Gastroesophageal sphincter (tissue), 4 donors: ENCODE results near the gene SMPD3. TPM values are rescaled to one million over a fixed set of nuclear protein-coding genes. Genes with fewer than 3 reads are reported as not detected.

Experiments used
- ATAC-seq: fragments of 150-250 bp; one replicate; pipeline ENCODE4 v1.9.1; 2016; ENCODE audit warnings: mild to moderate bottlenecking, moderate library complexity
- H3K27ac ChIP-seq, 4 donors: fragments of 200-600 bp; sonication (generic) in 3 of 4; 1 replicate in 3 of 4; 2 replicates in 1 of 4; pipeline ENCODE4 v1.5.1; 2016 to 2019
- H3K27me3 ChIP-seq: fragments of 200-600 bp; sonication (generic); one replicate; pipeline ENCODE4 v1.5.1; 2019
- H3K36me3 ChIP-seq, 2 donors: fragments of 200-600 bp; sonication (generic); one replicate each; pipeline ENCODE4 v1.5.1; 2019; ENCODE audit warnings: control low read depth in 1 of 2
- H3K4me1 ChIP-seq, 3 donors: fragments of 200-600 bp; sonication (generic); 1 replicate in 2 of 3; 2 replicates in 1 of 3; pipeline ENCODE4 v1.5.1; 2016 to 2019; ENCODE audit warnings: control low read depth in 2 of 3
- H3K4me3 ChIP-seq, 2 donors: fragments of 200-600 bp; sonication (generic); one replicate each; pipeline ENCODE4 v1.5.1; 2019; ENCODE audit warnings: mild to moderate bottlenecking in 1 of 2, moderate library complexity in 1 of 2
- H3K9me3 ChIP-seq, 3 donors: fragments of 200-600 bp; sonication (generic); one replicate each; pipeline ENCODE4 v1.5.1; 2017 to 2019; ENCODE audit warnings: control low read depth in 2 of 3
- EP300 ChIP-seq: sonication (generic); formaldehyde crosslinking; IDR thresholded peaks from one replicate; pipeline ENCODE4 v1.6.1; 2017; ENCODE audit warnings: antibody characterized with exemption, mild to moderate bottlenecking
- POLR2A ChIP-seq, 2 donors: fragments of 450-650 bp; IDR thresholded peaks; one replicate each; pipeline ENCODE4 v1.6.1; 2017; ENCODE audit warnings: antibody characterized with exemption in 2 of 2, mild to moderate bottlenecking in 2 of 2, moderate library complexity in 1 of 2
- POLR2AphosphoS5 ChIP-seq: sonication (generic); formaldehyde crosslinking; IDR thresholded peaks from one replicate; pipeline ENCODE4 v1.6.1; 2017; ENCODE audit warnings: antibody characterized with exemption
- WGBS, 2 donors: methylation state at CpG; one replicate each; pipeline ENCODE4 v1.1.5; 2018; ENCODE audit warnings: low coverage in 1 of 2; 5-methylcytosine and 5-hydroxymethylcytosine counted together
- total RNA-seq, 4 donors: library from RNA; depleted of rRNA; stranded (reverse); fragments of >200 nt; gene quantifications; one replicate each; pipeline ENCODE4 v1.1.0, GENCODE V29; 2016
- TF ChIP-seq, protein P1 (sequence below), 4 experiments: fragments of 200-600 bp in 2 of 4; fragments of 450-650 bp in 2 of 4; sonication (generic) in 1 of 4; IDR thresholded peaks; one replicate each; pipeline ENCODE4 v1.5.1; 2017 to 2019; ENCODE audit warnings: antibody characterized with exemption in 4 of 4, mild to moderate bottlenecking in 2 of 4, moderate library complexity in 2 of 4

Gene SMPD3
- total RNA-seq, 4 donors from 2014 or later, result 0.08 to 0.94 (median 0.77) TPM; not detected in 1

DNA sequence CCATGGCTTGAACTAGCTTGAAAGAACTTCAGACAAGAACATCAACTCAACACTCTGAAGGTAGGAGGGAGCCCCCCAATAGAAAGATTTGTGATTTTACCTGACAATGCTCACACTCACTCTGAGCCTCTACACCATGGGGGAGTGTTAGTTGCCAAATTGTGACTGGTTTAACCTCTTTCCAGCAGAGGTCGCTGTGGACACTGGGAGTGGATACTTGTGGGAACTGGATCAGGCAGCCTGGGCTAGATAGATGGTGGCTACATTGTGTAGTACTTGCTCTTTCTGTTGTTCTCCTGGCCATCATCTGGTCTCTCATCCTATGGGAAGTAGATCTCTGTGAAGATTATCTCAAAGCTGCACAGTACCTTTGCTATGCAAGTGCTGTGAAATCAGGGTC lies 2.9 kb downstream of the SMPD3 start:
- TF ChIP-seq EP300 (no peak), POLR2AphosphoS5 (no peak), POLR2A (IDR thresholded peaks at IDR 0.05) (no peak)
- TF ChIP-seq, protein P1, sequence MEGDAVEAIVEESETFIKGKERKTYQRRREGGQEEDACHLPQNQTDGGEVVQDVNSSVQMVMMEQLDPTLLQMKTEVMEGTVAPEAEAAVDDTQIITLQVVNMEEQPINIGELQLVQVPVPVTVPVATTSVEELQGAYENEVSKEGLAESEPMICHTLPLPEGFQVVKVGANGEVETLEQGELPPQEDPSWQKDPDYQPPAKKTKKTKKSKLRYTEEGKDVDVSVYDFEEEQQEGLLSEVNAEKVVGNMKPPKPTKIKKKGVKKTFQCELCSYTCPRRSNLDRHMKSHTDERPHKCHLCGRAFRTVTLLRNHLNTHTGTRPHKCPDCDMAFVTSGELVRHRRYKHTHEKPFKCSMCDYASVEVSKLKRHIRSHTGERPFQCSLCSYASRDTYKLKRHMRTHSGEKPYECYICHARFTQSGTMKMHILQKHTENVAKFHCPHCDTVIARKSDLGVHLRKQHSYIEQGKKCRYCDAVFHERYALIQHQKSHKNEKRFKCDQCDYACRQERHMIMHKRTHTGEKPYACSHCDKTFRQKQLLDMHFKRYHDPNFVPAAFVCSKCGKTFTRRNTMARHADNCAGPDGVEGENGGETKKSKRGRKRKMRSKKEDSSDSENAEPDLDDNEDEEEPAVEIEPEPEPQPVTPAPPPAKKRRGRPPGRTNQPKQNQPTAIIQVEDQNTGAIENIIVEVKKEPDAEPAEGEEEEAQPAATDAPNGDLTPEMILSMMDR (IDR thresholded peaks at IDR 0.05), result no peak
- Histone ChIP-seq H3K36me3 (no peaks in the 10 kb centered on the region), H3K4me3 (no peak overlapping the region), H3K9me3 (no peaks in the 10 kb centered on the region), H3K27me3 (peaks cover 40% of the 10 kb centered on the region), H3K27ac (no peak overlapping the region), H3K4me1 (peaks cover 2 to 31% (median 19%) of the 10 kb centered on the region in 3 donors)
- ATAC-seq, result no peak
- whole genome bisulfite sequencing, 2 donors, result 0% methylated on average over 1 of the region's 1 CpG

DNA sequence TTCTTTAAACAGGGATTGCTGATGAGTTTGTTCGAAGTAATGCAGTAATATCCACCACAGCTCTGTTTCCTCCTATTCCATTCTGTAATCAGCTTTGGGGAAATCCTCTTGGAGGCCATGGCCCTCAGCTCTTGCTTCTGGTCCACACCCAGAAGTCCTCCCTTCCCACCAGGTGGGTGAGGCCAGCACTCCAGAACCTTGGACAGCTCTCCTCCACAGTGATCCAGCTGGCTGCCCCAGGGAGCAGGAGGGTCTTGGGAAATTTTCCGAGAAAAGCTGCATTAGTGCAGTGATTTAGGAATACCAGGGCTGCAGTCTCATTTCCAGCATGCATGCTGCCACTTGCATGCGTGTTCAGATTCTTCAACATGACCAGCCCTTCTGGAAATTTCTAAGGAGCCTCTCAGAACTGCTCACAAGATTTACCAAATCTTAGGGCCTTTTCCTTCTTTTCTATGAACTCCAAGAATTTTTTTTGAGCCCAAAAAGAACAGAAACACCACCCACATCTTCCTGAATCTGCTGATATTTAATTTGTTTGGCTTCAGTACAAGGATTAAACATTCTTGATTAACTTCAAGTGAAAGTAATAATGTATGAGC lies 4.2 kb downstream of the SMPD3 start:
- TF ChIP-seq, protein P1 (IDR thresholded peaks at IDR 0.05), result no peak
- TF ChIP-seq POLR2AphosphoS5, result no peak
- Histone ChIP-seq H3K4me1 (peaks cover 2 to 30% (median 19%) of the 10 kb centered on the region in 3 donors), H3K27ac (no peak overlapping the region), H3K27me3 (peaks cover 53% of the 10 kb centered on the region), H3K4me3 (no peak overlapping the region), H3K36me3 (no peaks in the 10 kb centered on the region), H3K9me3 (no peaks in the 10 kb centered on the region)
- ATAC-seq, result no peak
- WGBS, 2 donors, result 14 to 50% methylated on average over 1 to 3 of the region's 3 CpGs

DNA sequence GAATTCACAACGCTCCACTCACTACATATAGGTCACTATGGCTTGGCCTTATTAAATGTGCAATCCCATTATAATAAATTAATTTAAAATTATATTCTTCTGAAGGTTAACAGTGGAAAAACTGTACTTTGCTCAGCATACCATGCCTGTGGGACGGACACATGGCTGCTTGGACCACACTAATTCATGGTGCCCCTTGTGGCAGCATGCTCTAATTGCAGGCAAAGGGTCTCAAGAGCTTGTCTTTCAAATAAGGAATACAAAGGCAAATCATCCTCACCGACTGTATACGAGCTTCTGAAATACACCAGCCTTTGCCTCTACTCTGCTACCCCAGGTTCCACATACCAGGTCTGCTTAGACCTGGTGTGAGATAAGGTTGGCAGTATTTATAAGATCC lies 11.7 kb downstream of the SMPD3 start:
- 62 to 69% methylated on average over 4 of the region's 4 CpGs for WGBS, 2 donors

DNA sequence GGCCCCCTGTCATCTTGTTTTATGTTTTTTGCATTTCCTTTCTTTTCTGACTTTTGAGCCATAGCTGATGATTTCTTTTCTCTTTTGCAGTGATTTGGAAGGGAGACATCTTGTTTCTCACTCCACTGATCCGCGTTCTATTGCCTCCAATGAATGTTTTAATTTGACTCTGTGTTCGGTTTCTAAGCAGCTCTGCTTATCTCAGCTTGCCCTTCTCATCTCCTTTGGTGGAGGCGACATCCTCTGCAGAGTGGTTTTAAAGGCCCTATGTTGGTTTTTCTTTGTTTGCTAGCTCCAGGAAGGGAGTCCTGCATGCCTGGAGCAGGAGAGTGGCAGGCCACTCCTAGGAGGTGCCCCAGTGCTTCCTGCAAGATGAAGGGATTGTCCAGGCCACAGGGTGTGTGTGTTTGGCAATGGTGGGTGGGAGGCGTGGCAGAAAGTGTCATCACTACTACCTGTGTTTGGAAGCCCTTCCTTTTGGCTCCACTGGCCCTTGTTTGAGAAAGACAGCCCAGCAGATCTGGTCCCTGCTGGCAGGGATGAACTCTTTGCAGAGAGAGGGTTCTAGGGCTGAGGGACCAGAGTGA lies 13.6 kb downstream of the SMPD3 start:
- no peak overlapping the region for H3K27ac ChIP-seq
- no peak for ATAC-seq

More for the DNA sequence above, 11.7 kb downstream of the SMPD3 start:
- H3K27ac ChIP-seq, result no peak overlapping the region
- TF ChIP-seq EP300, result no peak
- TF ChIP-seq POLR2AphosphoS5, result no peak
- peaks cover 0 to 4% (median 0%) of the 10 kb centered on the region in 3 donors for H3K9me3 ChIP-seq
- no peak for ATAC-seq
- H3K4me1 ChIP-seq, result no peaks in the 10 kb centered on the region
- H3K27me3 ChIP-seq, result peaks cover 33% of the 10 kb centered on the region
- H3K36me3 ChIP-seq, result no peaks in the 10 kb centered on the region
- H3K4me3 ChIP-seq, result no peak overlapping the region

DNA sequence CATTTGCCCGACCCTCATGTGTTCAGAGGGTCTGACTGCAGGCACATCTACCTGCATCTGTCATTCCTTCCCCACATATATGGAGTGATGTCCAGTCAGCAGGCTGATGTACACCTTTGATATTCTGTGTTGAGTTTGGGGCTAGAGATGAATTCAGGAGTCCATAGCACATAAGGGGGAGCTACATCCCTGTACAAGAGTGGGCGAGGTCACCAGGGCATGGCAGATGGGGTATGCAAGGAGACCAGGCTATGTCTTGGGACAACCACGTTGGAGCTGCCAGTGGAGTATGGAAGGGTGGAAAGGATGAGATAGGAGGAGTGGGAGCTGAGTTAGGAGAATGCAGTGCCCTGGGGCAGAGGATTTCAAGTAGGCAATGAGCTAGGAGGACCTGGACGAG lies 15.0 kb downstream of the SMPD3 start:
- WGBS, 2 donors, result 81 to 83% methylated on average over 2 to 4 of the region's 4 CpGs
- no peak for ATAC-seq

More for the DNA sequence above, 13.6 kb downstream of the SMPD3 start:
- WGBS, 2 donors, result 46 to 71% methylated on average over 1 to 4 of the region's 5 CpGs
- Histone ChIP-seq H3K9me3 (peaks cover 0 to 4% (median 0%) of the 10 kb centered on the region in 3 donors), H3K4me3 (no peak overlapping the region), H3K27me3 (peaks cover 20% of the 10 kb centered on the region), H3K4me1 (no peaks in the 10 kb centered on the region), H3K36me3 (no peaks in the 10 kb centered on the region)
- TF ChIP-seq POLR2AphosphoS5 (no peak), POLR2A (IDR thresholded peaks at IDR 0.05) (no peak), EP300 (no peak)
- TF ChIP-seq, protein P1 (IDR thresholded peaks at IDR 0.05), result no peak

More for the DNA sequence above, 15.0 kb downstream of the SMPD3 start:
- Histone ChIP-seq H3K36me3 (no peaks in the 10 kb centered on the region), H3K4me1 (no peaks in the 10 kb centered on the region), H3K27me3 (peaks cover 7% of the 10 kb centered on the region), H3K4me3 (no peak overlapping the region), H3K9me3 (peaks cover 0 to 4% (median 0%) of the 10 kb centered on the region in 3 donors), H3K27ac (no peak overlapping the region)
- TF ChIP-seq EP300 (no peak), POLR2AphosphoS5 (no peak), POLR2A (IDR thresholded peaks at IDR 0.05) (no peak)
- TF ChIP-seq, protein P1 (IDR thresholded peaks at IDR 0.05), result no peak
